Left renal cortex interstitium (tissue), 4 donors: Measurements from ENCODE around the gene SIGLEC5. TPM values are rescaled to one million over a fixed set of nuclear protein-coding genes. Genes with fewer than 3 reads are reported as not detected.

Experiments used
- polyA plus RNA-seq, 4 donors: library from polyadenylated mRNA; unstranded; fragments of 120-200 nt; gene quantifications; one replicate each; pipeline ENCODE4 v1.2.1, GENCODE V29; 2013; ENCODE audit not compliant: insufficient read length in 4 of 4

SIGLEC5 gene
- polyA plus RNA-seq, 4 donors: 0.25 to 0.33 TPM; not detected in 2

Other genes starting within 250 kb of the SIGLEC5 start
- gene LIM2, start 242.4 kb downstream of the SIGLEC5 start, polyA plus RNA-seq: under 1 TPM; 0.25 to 0.40 (median 0.32) TPM
- under 1 TPM in 3 of 4 donors, not detected in 1; 0.10 to 0.22 (median 0.16) TPM for gene C19orf84, start 239.8 kb downstream of the SIGLEC5 start, polyA plus RNA-seq
- 1 to 10 TPM in 2 of 4 donors, under 1 TPM in 2; 0.76 to 2.1 (median 1.2) TPM for gene SIGLEC10, start 212.8 kb downstream of the SIGLEC5 start, polyA plus RNA-seq
- gene SIGLEC8, start 171.9 kb downstream of the SIGLEC5 start, polyA plus RNA-seq: under 1 TPM in 2 of 4 donors, not detected in 2; 0.04 to 0.07 TPM
- not detected for gene CEACAM18, start 151.9 kb downstream of the SIGLEC5 start, polyA plus RNA-seq
- gene SIGLEC12, start 128.6 kb downstream of the SIGLEC5 start, polyA plus RNA-seq: under 1 TPM in 3 of 4 donors, not detected in 1; 0.07 to 0.40 (median 0.08) TPM
- under 1 TPM; 0.10 to 0.52 (median 0.18) TPM for gene SIGLEC6, start 98.7 kb downstream of the SIGLEC5 start, polyA plus RNA-seq
- gene ZNF175, start 59.1 kb downstream of the SIGLEC5 start, polyA plus RNA-seq: 10 to 100 TPM; 16.8 to 17.7 (median 17.2) TPM
- gene SIGLEC14, start 16.4 kb upstream of the SIGLEC5 start, polyA plus RNA-seq: 1 to 10 TPM in 2 of 4 donors, under 1 TPM in 1, not detected in 1; 0.94 to 1.1 (median 1.1) TPM
- gene SPACA6, start 62.9 kb upstream of the SIGLEC5 start, polyA plus RNA-seq: 10 to 100 TPM; 12.2 to 31.1 (median 21.8) TPM
- gene HAS1, start 93.6 kb upstream of the SIGLEC5 start, polyA plus RNA-seq: under 1 TPM in 2 of 4 donors, not detected in 2; 0.07 TPM
- gene FPR1, start 121.5 kb upstream of the SIGLEC5 start, polyA plus RNA-seq: 1 to 10 TPM in 2 of 4 donors, under 1 TPM in 2; 0.70 to 3.0 (median 1.2) TPM
- gene FPR2, start 130.8 kb upstream of the SIGLEC5 start, polyA plus RNA-seq: under 1 TPM in 3 of 4 donors, not detected in 1; 0.17 to 0.26 (median 0.24) TPM
- gene FPR3, start 164.8 kb upstream of the SIGLEC5 start, polyA plus RNA-seq: under 1 TPM; 0.18 to 0.51 (median 0.25) TPM